Smooth muscle cell (in vitro differentiated cells): Measurements from ENCODE around the gene NCOA6. TPM values are rescaled to one million over a fixed set of nuclear protein-coding genes. Genes with fewer than 3 reads are reported as not detected.

Source experiments
- DNase-seq: peaks from one replicate; lab custom pipeline; 2025; ENCODE audit not compliant: unreplicated experiment; lab: John Stamatoyannopoulos, UW
- H2AFZ ChIP-seq: fragments of 200-600 bp; sonication (generic); 2 replicates; pipeline ENCODE4 v1.6.0; 2016; ENCODE audit warnings: antibody characterized with exemption, low read depth, mild to moderate bottlenecking
- H3F3A ChIP-seq: fragments of 200-600 bp; sonication (generic); 2 replicates; pipeline ENCODE4 v1.6.0; 2017; ENCODE audit warnings: antibody characterized with exemption, low read depth
- H3K27ac ChIP-seq: fragments of 200-600 bp; sonication (generic); 2 replicates; pipeline ENCODE4 v1.5.1; 2016; ENCODE audit warnings: low read depth, mild to moderate bottlenecking
- H3K27me3 ChIP-seq: fragments of 200-600 bp; sonication (generic); 2 replicates; pipeline ENCODE4 v1.6.1; 2016; ENCODE audit warnings: low read depth, mild to moderate bottlenecking
- H3K36me3 ChIP-seq: fragments of 200-600 bp; sonication (generic); 2 replicates; pipeline ENCODE4 v1.5.1; 2016; ENCODE audit warnings: low read depth
- H3K4me1 ChIP-seq: fragments of 200-600 bp; sonication (generic); 2 replicates; pipeline ENCODE4 v1.5.1; 2016; ENCODE audit warnings: low read depth
- H3K4me2 ChIP-seq: fragments of 200-600 bp; sonication (generic); 2 replicates; pipeline ENCODE4 v1.6.0; 2016; ENCODE audit warnings: mild to moderate bottlenecking
- H3K4me3 ChIP-seq: fragments of 200-600 bp; sonication (generic); 2 replicates; pipeline ENCODE4 v1.5.1; 2016; ENCODE audit warnings: mild to moderate bottlenecking
- H3K79me2 ChIP-seq: fragments of 200-600 bp; sonication (generic); 2 replicates; pipeline ENCODE4 v1.6.0; 2016; ENCODE audit warnings: low read depth, mild to moderate bottlenecking
- H3K9ac ChIP-seq: fragments of 200-600 bp; sonication (generic); 2 replicates; pipeline ENCODE4 v1.6.0; 2016; ENCODE audit warnings: low read depth
- H3K9me3 ChIP-seq: fragments of 200-600 bp; sonication (generic); replicated peaks from 2 replicates; pipeline ENCODE4 v1.5.1; 2016; ENCODE audit warnings: low read depth
- H4K20me1 ChIP-seq: fragments of 200-600 bp; sonication (generic); 2 replicates; pipeline ENCODE4 v1.6.0; 2016; ENCODE audit warnings: low read depth
- CTCF ChIP-seq: fragments of 200-600 bp; sonication (generic); IDR thresholded peaks from 2 replicates; pipeline ENCODE4 v1.5.1; 2017; ENCODE audit warnings: borderline replicate concordance, mild to moderate bottlenecking, antibody characterized with exemption; ENCODE audit not compliant: insufficient read depth, poor library complexity, severe bottlenecking
- WGBS: methylation state at CpG from one replicate; pipeline ENCODE4 v1.1.7; 2016; ENCODE audit warnings: low lambda C conversion rate; 5-methylcytosine and 5-hydroxymethylcytosine counted together
- polyA plus RNA-seq: library from polyadenylated mRNA; unstranded; fragments of >200 nt; fragmentation: Nextera tagmentation; extraction: Ambion mirVana; gene quantifications from 2 replicates; pipeline ENCODE4 v1.2.1, GENCODE V29; 2016
- total RNA-seq: library from RNA; depleted of rRNA; stranded (reverse); fragments of >200 nt; gene quantifications from 2 replicates; pipeline ENCODE4 v1.2.3, GENCODE V29; 2014

The NCOA6 gene
- total and polyA plus RNA-seq, 2 experiments from 2014 or later, result 15.6 to 19.0 TPM

GRCh38 chr20:34776177-34776576 is 49.3 kb downstream of the NCOA6 start:
- Histone ChIP-seq H3K4me2 (no peak overlapping the region), H4K20me1 (peaks cover 20% of the 10 kb centered on the region), H3K27ac (no peak overlapping the region), H3K79me2 (no peaks in the 10 kb centered on the region), H3F3A (no peaks in the 10 kb centered on the region), H3K27me3 (no peaks in the 10 kb centered on the region), H3K4me1 (no peaks in the 10 kb centered on the region), H2AFZ (no peak overlapping the region), H3K36me3 (peaks cover 10% of the 10 kb centered on the region), H3K4me3 (no peak overlapping the region), H3K9ac (no peak overlapping the region), H3K9me3 (no peaks in the 10 kb centered on the region)
- TF ChIP-seq CTCF, result no peak
- no peak for DNase-seq
- WGBS, result 98% methylated on average over 8 of the region's 8 CpGs

GRCh38 chr20:34774886-34775285 is 50.6 kb downstream of the NCOA6 start:
- no peak for TF ChIP-seq CTCF
- Histone ChIP-seq H3K4me3 (no peak overlapping the region), H3K4me2 (no peak overlapping the region), H2AFZ (no peak overlapping the region), H3K27me3 (no peaks in the 10 kb centered on the region), H3K9me3 (no peaks in the 10 kb centered on the region), H3K27ac (no peak overlapping the region), H3K79me2 (no peaks in the 10 kb centered on the region), H3K9ac (no peak overlapping the region), H3K36me3 (peaks cover 10% of the 10 kb centered on the region), H3K4me1 (no peaks in the 10 kb centered on the region), H4K20me1 (peaks cover 14% of the 10 kb centered on the region), H3F3A (no peaks in the 10 kb centered on the region)
- DNase-seq, result no peak

- no peak for TF ChIP-seq CTCF
- DNase-seq, result no peak
- Histone ChIP-seq H3K27me3 (no peaks in the 10 kb centered on the region), H3K36me3 (peaks cover 10% of the 10 kb centered on the region), H3K4me3 (no peak overlapping the region), H3K4me2 (no peak overlapping the region), H3K9me3 (no peaks in the 10 kb centered on the region), H3K27ac (no peak overlapping the region), H3K4me1 (no peaks in the 10 kb centered on the region), H2AFZ (no peak overlapping the region), H4K20me1 (peaks cover 16% of the 10 kb centered on the region), H3K9ac (no peak overlapping the region), H3F3A (no peaks in the 10 kb centered on the region), H3K79me2 (no peaks in the 10 kb centered on the region)
- WGBS, result 91% methylated on average over 3 of the region's 3 CpGs
These were observed 51.0 kb downstream of the NCOA6 start for GRCh38 chr20:34774449-34774848.

- Histone ChIP-seq H3K9ac (no peak overlapping the region), H3K4me2 (no peak overlapping the region), H3K36me3 (peaks cover 10% of the 10 kb centered on the region), H3K79me2 (no peaks in the 10 kb centered on the region), H3K4me3 (no peak overlapping the region), H4K20me1 (peaks cover 18% of the 10 kb centered on the region), H3K4me1 (no peaks in the 10 kb centered on the region), H2AFZ (no peak overlapping the region), H3K9me3 (no peaks in the 10 kb centered on the region), H3K27ac (no peak overlapping the region), H3F3A (no peaks in the 10 kb centered on the region), H3K27me3 (no peaks in the 10 kb centered on the region)
- 100% methylated on average over 1 of the region's 1 CpG for WGBS
- no peak for TF ChIP-seq CTCF
- no peak for DNase-seq
These were observed 51.7 kb downstream of the NCOA6 start for GRCh38 chr20:34773726-34774125.
